Activated CD4-positive, alpha-beta T cell treated with anti-CD3 and anti-CD28 coated beads for 48 hours (primary cell): ENCODE data around the gene JAKMIP1.
"Not testable (repeated sequence)": the region's sequence is repeated elsewhere in the genome, so short reads cannot be mapped to it uniquely, and the experiment has no call there.

ENCODE experiments used
- DNase-seq: peaks from one replicate; pipeline ENCODE4 v3.0.0-alpha.2; 2020

Gene JAKMIP1

GRCh38 chr4:6001680-6002491 lies 198.5 kb downstream of the JAKMIP1 start:
- DNase-seq = no peak

GRCh38 chr4:5999830-6000365 lies 200.5 kb downstream of the JAKMIP1 start:
- DNase-seq = no peak

- DNase-seq = no peak
These were observed 201.0 kb downstream of the JAKMIP1 start for GRCh38 chr4:5999356-5999755.

GRCh38 chr4:5998333-5998936 lies 201.9 kb downstream of the JAKMIP1 start:
- DNase-seq = peak; percentile 55

GRCh38 chr4:5996641-5997040 lies 203.7 kb downstream of the JAKMIP1 start:
- DNase-seq = no peak

GRCh38 chr4:5995901-5996623 lies 204.3 kb downstream of the JAKMIP1 start:
- no peak for DNase-seq

GRCh38 chr4:5993876-5994811 lies 206.2 kb downstream of the JAKMIP1 start:
- no peak for DNase-seq

- not testable (repeated sequence) for DNase-seq
These were observed 207.0 kb downstream of the JAKMIP1 start for GRCh38 chr4:5993346-5993745.

GRCh38 chr4:5992828-5993321 lies 207.5 kb downstream of the JAKMIP1 start:
- no peak for DNase-seq

- no peak for DNase-seq
These were observed 208.1 kb downstream of the JAKMIP1 start for GRCh38 chr4:5992171-5992827.

GRCh38 chr4:5991405-5991804 lies 208.9 kb downstream of the JAKMIP1 start:
- DNase-seq = no peak

- no peak for DNase-seq
These were observed 209.7 kb downstream of the JAKMIP1 start for GRCh38 chr4:5990446-5991160.

GRCh38 chr4:5989236-5990225 lies 210.8 kb downstream of the JAKMIP1 start:
- DNase-seq = no peak

- DNase-seq = no peak
These were observed 212.1 kb downstream of the JAKMIP1 start for GRCh38 chr4:5988086-5988845.

- DNase-seq = no peak
These were observed 215.5 kb downstream of the JAKMIP1 start for GRCh38 chr4:5984843-5985242.

- no peak for DNase-seq
These were observed 218.0 kb downstream of the JAKMIP1 start for GRCh38 chr4:5982156-5982973.

GRCh38 chr4:5980436-5981155 lies 219.8 kb downstream of the JAKMIP1 start:
- no peak for DNase-seq
